GM18870 (cell line): ENCODE results near the gene PDIA4.
"Not testable (repeated sequence)": the region's sequence is repeated elsewhere in the genome, so short reads cannot be mapped to it uniquely, and the experiment has no call there.

ENCODE experiments used
- ATAC-seq: cut with Tn5 transposase; IDR thresholded peaks from one replicate; pipeline ENCODE4 v1.9.1; 2021; ENCODE audit warnings: moderate library complexity; ENCODE audit not compliant: unreplicated experiment

The PDIA4 gene

DNA sequence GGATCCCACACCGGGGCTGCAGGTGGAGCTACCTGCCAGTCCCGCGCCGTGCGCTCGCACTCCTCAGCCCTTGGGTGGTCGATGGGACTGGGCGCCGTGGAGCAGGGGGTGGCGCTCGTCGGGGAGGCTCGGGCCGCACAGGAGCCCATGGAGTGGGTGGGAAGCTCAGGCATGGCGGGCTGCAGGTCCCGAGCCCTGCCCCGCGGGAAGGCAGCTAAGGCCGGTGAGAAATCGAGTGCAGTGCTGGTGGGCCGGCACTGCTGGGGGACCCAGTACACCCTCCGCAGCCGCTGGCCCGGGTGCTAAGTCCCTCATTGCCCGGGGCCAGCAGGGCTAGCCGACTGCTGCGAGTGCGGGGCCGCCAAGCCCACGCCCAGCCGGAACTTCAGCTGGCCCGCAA is 10.3 kb upstream of the PDIA4 start:
- ATAC-seq = not testable (repeated sequence)

DNA sequence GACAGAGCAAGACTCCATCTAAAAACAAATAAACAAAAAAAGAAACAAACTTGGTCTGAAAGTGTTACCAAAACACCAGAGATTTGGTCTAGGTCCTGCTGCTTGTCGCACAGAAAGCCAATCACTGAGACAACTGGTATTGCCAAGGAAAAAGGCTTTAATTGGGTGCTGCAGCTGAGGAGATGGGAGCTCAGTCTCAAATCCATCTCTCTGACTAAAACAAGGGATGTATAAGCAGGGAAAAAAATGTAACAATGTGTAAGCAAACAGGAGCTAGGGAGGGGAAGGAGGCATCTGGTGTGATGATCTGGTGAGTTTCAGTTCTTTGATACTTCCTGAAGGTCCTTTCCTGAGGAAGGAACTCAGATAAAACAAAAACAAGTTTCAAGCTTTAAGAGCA is 8.4 kb upstream of the PDIA4 start:
- ATAC-seq = no peak

DNA sequence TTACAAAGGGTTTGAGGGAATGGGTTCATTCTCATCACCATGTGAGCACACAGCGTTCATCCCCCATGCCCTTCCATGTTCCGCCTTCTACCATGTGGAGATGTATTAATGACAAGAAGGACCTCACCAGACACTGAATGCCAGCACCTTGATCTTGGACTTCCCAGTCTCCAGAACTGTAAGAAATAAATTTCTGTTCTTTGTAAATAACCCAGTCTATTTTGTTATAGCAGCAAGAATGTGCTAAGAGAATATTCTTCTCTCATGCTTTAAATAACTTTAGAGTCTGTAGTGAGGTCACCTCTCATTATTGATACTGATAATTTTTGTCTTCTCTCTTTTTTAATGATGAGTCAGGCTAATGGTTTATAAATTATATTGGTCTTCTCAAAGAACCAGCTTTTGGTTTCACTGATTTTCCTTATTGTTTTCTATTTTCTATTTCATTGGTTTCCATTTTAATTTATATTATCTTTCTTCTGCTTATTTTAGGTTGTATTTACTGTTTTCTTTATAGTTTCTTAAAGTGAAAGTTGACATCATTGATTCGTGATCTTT is 3.1 kb upstream of the PDIA4 start:
- ATAC-seq = no peak

DNA sequence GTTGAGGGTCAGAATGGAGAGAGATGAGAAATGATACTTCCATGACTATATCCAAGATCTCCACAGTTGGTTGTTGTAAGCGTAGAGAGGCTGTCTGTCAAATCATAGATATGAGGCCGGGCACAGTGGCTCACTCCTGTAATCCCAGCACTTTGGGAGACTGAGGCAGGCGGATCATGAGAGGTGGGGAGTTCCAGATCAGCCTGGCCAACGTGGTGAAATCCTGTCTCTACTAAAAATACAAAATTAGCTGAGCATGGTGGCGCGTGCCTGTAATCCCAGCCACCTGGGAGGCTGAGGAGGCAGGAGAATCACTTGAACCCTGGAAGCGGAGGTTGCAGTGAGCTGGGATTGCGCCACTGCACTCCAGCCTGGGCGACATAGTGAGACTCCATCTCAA is 2.1 kb upstream of the PDIA4 start:
- not testable (repeated sequence) for ATAC-seq

DNA sequence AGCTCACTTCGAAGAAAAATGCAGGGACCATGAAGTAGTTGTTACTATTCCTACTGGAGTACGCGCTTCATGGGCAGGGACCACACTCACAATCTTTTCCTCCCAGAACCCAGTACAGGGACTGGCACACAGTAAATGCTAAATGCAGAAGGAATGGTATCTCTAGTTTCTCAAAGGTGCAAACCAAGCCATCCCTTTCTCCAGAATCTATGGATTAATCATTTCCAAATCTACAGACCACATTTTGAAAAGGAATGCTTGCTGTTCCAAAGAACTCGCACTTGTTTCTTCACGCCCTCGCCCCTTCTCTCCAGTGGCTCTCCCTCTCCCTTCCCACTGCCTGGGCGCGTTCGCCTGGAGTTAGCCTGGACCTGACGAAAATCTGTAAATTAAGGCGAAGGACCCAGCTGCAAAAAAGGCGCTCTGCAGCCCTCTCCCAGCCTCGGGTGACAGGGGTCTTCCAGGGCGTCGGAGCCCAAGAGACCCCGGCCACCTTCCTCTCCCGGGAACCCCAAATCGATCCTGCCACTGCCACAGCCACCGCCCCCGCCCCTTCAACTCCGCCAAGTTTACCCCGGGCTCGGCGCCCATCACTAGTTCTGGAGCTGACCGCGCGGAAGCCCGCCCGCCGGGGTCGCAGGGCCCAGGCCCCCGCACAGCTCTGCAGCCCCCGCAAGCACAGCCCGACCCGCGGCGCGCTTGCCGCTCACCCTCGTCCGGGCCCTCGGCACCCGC is 527 bp downstream of the PDIA4 start:
- no peak for ATAC-seq

DNA sequence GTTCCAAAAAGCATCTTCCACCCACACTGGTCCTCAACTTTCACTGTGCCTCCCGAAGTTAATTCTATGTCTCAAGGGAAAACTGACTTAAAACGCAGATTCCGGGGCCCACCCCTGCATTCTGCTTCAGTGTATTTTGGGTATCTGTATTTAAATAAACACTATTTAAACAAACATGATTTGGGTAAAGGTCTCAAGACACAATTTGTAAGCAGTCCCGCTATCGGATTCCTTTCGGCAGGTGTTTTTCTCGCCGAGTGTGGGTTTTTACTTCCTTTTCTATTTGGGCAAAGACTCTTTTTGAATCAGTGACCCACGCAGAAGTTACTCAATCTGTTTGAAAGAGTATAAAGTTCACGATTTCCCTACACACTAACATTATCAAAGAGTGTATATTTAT is 1.2 kb downstream of the PDIA4 start:
- ATAC-seq = no peak

DNA sequence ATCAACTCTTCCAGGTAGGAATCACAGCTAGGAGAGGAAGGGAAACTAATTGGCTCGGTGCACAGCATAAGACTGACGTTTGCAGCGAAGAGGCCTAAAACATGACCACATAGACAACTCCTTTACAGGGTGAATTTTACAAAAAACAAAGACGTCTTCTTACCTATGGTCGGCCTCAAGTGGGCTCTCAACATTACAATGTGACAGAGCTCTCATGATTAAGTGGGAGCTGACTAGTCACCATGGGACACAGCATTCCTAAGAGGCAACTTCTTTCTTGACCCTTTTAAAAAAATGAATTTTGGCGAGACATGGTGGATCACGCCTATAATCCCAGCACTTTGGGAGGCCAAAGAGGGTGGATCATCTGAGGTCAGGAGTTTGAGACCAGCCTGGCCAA is 4.6 kb downstream of the PDIA4 start:
- ATAC-seq = no peak

DNA sequence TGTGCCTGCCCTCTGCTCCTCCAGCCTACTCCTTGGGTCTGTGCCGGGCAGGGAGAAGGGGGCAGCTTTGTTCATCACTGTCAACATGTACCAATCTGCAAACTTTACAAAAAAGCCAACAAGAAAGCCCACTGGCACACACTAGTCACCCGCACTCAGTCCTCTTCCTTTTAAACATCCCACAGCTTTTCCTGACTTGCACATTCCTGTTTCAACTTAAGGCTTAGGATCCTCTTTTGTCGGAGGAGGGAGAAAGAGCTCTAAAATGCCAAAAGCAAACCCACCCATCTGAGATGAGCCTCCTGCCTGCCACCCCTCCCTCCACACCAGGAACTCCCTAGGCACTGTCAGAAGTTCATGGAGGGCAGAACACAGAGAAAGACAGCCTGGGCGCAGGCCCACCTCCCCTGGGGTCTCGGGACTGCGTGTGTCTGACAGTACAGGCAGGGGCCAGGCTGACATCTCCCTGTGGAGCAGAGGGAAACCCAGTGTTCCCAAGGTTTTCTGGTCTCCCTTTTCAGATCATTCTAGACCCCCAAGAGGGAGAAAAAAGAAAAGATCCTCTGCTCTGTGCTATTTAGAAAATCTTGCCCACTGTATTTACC is 5.4 kb downstream of the PDIA4 start:
- ATAC-seq = no peak

DNA sequence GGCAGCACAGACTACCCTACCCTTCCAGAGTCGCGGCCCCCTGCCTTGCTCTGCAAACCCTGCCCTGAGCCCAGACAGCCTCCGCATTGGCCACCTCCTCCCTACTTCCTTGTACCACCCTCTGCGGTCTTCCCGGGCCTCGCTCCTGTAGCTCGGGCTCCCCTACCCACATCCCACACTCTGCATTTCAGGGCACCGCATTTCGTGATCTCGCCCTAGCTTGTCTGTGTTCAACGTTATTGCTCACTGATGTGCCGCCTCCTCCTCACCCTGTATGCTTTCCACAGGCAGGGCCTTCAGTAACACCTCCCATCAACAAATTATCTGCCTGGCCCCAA is 6.6 kb downstream of the PDIA4 start:
- no peak for ATAC-seq

DNA sequence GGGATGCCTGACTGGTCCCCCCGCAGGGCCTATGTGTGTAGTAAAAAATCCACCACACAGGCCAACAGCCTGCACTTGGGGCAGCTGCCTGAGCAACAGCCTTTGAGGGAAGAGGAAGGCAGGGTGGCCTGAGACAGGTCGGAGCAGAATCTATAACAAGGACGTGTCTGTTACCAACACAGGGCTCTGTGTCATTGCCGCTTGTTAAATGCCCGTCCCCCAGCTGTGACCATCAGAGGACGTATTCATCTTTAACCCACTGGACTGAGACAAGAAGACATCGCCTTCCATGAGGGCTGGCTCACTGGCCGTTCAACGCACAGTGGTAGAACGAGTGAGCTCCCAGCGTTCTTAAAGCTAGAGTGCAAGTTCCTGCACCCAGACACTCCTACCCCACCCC is 7.8 kb downstream of the PDIA4 start:
- ATAC-seq = no peak

DNA sequence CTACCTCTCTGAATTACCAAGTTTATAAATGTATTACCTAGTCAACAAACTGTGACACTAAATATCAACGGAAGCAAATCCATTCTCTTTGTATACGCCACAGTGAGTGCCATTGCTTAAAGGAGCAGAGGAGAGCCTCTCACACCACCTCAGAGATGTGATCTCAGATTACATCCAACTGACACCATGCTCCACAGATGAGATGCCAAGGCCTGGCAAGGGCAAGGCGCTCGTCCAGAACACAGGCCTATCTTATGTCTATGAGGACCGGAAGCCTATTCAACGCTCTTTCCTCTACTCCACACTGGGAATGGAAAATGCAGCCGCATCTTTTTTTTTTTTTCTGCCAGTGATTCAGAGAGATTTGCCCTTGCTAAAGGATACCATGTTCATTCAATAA is 11.4 kb downstream of the PDIA4 start:
- no peak for ATAC-seq

DNA sequence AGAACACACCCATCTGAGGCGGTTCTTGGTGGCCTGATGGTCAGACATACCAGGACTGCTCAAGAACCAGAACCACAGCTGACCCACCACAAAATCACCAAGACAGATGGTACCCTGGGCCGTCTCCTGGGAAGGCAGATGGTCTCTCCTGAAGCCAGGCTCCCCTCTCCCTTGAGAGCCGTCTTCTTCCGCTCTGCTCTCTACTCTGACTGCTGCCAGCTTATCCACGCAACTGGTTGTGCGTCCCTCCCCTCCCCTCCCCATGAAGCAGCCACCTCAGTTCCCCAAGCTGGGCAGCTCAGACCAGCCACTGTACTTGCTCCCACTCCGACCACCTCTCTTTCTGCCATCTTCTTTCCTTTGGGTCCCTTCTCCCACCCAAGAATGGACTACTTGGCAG is 14.0 kb downstream of the PDIA4 start:
- ATAC-seq = no peak

DNA sequence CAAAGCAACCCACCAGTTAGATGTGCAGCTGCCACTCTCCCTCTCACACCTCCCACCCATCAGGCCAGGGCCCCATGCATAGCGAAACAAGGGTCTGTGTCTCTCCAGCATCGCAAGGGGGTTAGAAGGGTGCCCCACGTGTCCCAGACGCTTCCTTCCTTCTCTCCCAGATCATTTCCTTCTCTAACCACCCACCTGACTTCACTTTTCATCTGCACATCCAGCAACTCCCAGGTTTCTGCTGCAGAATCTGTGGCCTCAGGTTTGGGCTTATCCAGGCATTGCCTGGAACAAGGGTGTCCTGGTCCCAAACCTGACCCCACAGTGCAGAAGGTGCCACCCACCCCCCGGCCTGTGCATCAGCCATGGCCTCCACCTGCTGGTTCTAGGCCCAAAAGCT is 14.4 kb downstream of the PDIA4 start:
- no peak for ATAC-seq

DNA sequence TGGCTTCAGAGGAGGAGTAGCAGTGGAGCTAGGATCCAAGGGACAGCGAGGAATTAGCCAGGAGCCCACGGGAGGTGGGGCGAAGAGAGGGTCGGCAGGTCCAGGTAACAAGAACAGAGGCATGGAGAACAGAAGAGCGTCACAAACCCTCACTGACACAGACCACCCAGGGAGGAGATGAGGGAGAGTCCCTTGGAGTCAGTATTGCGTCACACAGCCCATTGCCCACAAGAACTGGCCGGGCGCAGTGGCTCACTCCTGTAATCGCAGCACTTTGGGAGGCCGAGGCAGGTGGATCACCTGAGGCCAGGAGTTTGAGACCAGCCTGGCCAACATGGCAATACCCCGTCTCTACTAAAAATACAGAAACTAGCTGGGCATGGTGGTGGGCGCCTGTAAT is 15.6 kb downstream of the PDIA4 start:
- not testable (repeated sequence) for ATAC-seq

DNA sequence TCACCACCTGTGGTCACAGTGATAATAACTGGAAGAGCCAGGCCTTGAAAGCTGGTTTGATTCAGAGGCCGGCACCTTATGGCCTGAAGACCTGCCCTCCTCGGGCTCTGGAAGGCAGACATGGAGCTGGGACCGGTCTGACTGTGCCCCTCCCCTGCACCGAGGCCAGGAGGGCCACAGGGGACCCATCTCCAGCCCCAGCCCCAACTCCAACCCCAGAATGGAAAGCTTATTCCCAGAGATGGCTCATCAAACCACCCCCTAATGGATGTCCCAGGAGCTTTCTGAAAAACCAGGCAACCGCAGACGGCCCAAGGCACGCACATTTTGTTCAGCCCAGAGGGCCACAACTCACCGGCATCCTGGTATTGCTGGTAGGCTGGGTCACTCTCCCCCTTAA is 16.8 kb downstream of the PDIA4 start:
- no peak for ATAC-seq

DNA sequence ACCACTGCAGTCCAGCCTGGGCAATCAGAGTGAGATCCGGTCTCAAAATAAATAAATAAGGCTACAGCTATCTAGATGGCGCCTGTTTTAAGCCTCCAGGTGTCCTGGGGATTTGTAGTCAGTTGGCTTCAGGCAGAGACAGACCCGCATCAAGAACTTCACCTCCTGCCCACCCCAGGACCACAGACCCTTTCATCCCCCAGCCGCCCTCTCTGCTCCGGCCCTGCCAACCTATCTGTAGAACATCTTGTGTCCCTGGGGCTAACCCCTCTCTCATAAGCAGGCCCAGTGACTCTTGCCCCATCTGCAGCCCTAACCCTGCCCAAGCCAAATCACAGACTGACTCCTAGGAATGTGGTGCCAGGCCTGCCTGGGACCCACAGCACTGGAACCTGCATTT is 17.9 kb downstream of the PDIA4 start:
- ATAC-seq = no peak

DNA sequence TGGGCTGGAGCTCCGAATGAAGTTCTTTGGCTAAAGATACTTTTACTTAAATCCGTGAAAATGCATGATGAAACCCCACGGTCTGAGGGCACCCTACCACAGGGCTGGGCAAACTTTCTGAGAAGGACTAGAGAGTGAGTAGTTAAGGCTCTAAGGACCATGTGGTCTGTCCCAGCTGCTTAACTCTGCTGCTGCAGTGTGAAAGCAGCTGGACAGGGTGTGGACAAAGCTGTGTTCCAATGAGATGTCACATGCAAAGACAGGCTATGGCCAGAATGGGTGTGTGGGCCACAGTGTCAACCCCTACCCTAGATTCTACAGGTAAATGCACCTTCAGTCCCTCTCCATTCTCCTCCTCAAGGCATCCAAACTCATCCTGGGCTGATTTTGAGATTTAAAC is 18.8 kb downstream of the PDIA4 start:
- ATAC-seq = no peak

DNA sequence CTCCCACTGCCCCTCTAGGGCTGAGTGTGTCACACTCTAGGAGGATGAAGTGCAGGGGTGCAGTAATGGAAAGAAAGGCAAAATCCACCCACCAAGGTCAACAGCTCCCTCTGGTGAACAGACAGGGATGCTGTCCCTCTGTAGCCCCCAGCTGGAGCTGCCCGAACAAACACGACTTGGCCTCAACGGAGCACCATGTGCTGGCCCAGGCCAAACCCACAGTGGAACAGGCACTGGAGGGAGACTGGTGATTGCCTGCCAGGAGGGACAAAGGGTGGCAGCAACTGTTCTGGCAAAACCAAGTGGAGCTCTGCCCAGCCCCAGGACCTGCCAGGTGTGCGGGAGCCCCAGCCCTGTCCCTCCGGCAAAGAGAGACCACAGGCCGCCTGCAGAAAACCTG is 20.7 kb downstream of the PDIA4 start:
- ATAC-seq = no peak

DNA sequence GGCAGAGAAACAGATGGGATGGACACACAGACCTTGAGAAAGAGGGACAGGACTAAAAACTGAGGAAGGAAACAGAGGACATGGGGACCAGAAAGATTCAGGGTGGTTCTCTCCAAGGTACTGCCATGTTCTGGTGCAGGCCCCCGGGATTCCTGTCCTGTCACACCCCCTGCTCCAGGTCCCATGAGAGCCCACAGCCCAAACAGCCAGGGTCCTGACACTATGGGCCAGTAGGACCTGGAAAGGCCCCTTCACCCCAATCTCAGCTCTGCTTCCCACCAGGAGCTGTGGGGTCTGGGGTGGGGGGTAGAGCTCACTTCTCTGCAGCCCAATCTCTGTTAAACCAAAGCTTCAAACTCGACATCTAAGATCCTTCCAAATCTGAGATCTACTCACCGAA is 21.2 kb downstream of the PDIA4 start:
- no peak for ATAC-seq

DNA sequence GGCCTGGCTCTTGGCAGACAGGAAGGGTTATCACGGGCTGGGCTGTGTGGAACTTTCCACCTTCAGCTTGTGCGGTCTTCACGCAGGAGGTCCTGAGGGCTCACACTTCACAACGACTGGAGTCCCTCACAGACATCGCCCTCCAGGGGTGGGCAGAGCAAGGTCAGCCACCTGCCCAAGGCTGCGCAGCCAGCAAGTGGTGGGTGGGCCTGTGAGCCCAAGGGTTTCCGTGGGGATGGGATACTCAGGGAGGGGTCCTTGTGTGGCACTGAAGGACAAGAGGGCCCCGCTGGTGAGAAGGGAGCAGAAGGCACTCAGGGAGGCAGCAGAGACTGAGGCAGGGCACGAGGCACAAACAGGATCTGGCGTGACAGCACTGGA is 22.0 kb downstream of the PDIA4 start:
- no peak for ATAC-seq

DNA sequence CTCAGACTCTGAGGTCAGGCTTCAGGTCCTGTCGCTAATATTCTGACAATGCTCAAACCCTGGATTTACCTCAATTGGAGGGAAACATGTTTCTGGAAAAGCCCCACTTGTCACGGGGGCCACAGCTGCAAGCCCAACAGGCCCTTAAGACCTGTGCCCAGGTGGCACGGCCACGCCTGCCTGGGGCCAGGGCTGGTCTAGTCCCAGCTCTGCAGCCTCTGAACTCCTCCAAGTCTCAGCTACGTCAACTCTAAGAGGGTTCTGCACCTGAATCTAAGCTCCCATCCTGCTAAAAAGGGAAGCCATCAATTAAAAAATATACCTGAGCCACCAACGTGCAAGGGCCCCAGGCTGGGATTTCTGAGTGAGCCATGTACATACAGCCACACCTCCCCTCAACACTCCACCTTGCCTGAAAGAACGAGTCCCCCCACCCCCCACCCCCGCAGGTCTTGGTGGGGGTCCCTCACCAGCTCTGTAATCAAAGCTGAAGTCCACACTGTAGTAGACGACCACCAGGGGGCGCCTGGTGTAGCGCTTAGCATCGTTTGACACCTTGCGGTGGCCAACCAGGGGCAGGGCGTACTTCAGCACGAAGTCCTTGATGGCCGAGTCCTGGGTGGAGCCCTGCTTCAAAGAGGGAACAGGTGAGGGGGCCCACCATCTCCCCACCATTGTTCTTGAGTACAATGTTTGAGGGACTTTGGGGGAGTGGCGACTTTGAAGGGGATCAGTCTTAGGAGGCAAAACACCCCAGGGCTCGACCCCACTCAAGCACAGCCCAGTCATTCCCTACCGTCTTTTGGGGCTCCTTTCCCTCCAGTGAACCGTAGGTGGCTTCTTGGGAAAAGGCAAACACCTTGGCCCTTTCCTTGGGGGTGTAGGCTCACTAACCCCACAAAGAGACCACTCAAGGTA is 22.6 kb downstream of the PDIA4 start:
- no peak for ATAC-seq
